DMS53 treated with DMSO at 0.1 percent for 48 hours (cell line): ENCODE results near the gene ANKRD53.
A peak's percentile ranks its signal among the peaks of the same experiment; 100 is the strongest.
"Not testable (repeated sequence)": the region's sequence is repeated elsewhere in the genome, so short reads cannot be mapped to it uniquely, and the experiment has no call there.

Experiments
- DNase-seq: peaks from one replicate; lab custom pipeline; 2025; ENCODE audit not compliant: unreplicated experiment; lab: John Stamatoyannopoulos, UW

ANKRD53 gene

DNA sequence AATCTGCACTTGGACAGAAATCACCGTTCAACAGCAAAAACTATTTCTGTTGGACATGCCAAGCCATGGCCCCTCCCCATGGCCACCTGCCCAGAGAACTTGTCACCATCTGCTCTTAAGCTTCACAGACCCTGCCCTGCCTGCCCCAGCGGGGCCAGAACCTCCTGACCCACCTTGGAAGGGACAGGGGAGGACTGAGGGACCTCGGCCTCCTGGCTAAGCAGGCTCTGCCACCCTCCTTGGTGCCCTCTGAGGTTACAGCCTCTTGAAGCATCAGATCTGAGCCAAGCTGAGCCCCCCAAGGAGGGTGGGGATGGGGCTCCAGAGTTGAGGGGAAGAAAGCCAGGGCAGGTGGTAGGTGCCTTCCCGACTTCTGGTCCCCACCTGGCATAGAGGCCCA is 9.7 kb downstream of the ANKRD53 start:
- DNase-seq = no peak

DNA sequence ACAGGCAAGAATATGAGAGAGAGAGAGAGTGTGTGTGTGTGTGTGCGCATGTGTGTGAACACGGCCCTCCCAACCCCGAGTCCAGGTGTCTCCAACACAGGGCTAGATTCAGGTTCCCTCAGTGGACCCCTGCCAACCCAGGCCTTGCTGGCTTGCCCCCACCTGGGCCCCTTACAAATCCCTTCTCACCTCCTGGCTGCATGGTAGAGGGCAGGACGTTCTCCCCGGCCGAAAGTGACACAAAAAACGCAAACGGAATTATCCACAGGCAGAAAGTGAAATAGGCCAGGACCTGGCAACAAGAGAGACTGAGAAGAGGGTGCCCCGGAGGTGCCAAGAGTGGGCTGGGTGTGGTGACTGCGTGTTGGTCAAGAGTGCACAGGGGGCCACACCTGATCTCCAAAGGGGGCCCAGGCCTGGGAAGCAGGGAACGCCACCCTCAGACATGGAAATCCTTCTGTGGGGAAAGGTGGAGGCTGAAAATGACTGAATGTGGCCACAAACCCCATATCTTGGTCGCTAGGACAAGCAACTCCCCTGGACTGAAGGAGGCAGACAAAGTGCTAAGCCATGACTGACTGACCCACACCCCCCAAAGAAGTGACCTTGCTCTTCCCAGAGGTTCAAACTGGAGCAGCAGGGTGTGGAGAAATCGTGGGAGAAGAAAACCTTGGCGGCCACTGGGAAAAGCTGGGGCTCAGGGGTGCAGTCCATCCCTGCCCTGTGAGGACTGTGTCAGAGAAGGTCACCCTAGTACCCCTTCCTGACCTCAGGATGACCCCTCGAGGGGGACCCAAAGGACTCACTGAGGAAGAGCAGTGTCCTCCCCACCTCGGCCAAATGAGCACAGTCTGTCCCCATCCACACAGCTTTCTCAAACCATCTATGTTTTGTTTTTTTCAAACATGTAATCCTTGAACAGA is 10.6 kb downstream of the ANKRD53 start:
- no peak for DNase-seq

GRCh38 chr2:70990216-70990615 is 11.8 kb downstream of the ANKRD53 start:
- DNase-seq = no peak

GRCh38 chr2:70991142-70991541 is 12.7 kb downstream of the ANKRD53 start:
- DNase-seq = no peak

DNA sequence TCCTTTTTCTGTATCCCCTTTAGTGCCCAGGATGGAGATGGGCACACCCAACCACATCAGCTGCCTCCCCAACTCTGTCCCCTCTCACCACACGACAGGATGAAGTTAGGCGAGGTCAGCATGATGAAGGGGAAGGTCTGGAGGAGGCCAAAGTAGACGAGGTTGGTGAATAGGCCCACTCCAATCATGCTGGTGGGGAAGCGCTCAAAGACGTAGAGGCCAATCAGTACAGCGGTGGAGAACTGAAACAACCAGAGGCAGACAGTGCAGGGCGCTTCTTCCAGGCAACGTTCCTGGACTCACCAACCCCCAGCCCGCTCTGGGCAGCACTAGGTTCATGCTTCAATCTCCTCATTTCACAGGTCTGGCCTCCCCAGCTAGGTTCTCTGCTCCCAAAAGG is 13.3 kb downstream of the ANKRD53 start:
- no peak for DNase-seq

DNA sequence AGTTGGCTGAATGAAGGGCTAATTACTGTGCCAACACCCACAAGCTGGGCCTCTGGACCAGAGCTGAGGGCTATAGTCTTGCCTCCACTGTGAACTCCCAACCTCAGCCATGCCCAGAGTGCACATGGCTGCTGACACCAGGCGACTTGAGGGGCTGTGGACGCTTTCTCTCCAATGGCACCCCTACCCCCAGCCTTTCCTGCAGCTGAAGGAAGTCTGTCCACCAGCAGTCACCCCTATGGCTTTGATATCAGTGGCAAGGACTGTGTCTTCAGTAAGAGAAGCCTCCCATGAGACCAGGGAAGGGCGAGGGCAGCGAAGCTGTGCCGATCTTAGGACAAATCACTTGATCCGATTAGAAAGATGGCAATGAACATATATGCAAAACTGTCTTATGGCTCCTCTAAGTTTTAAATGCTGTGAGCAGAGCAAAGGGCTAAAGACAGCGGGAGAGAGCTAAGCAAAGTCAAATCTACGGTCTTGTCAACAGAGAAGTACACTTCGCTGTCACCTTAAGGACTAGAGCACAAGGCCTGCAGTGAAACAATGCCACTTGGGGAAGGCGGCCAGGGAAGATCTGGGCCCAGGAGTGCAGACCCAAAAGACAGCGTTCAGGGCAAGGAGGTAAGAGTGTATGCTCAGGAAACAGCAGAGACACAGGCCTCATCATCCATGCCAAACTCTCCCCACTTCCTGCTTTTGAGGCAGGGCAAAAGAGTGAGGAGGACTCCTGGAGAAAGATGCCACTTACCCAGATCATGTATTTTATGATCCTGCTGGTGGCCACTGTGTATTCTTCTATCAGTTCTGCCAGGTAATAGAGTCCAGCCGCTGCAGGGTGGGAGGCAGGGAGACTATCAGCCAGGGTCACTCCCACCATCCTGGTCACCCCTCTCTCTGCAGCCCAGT is 14.8 kb downstream of the ANKRD53 start:
- DNase-seq = no peak

DNA sequence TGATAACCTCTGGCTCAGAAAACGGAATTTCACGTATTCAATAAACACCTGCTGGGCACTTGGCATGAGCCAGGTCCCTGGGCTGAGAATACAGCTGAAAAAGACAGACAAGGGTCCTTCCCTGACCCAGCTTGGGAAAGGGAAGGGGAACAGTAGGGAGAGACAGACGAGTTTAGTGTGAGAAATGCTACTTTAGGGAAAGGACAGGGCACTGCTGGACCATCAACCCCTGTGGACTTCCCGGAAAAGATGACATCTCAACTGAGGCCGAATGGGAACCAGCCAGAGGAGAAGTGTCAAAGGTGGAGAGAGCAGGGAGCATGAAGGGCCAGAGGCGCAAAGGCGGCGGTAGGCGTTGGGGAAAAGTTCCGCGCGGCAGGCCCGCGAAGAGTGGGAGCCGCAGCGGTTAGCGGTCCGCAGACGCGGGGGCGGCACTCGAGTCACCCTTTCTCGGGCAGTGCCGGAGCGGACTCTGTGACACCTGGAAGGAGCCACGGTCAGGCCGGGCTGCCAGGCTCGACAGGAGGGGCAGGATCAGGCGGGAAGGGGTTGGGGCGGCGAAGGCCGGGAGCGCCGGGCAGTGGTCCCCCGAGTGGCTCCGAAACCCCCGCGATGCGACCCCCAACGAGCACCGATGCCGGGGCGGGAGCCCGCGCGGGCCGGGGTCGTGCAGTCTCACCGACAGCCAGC is 15.7 kb downstream of the ANKRD53 start:
- no peak for DNase-seq

DNA sequence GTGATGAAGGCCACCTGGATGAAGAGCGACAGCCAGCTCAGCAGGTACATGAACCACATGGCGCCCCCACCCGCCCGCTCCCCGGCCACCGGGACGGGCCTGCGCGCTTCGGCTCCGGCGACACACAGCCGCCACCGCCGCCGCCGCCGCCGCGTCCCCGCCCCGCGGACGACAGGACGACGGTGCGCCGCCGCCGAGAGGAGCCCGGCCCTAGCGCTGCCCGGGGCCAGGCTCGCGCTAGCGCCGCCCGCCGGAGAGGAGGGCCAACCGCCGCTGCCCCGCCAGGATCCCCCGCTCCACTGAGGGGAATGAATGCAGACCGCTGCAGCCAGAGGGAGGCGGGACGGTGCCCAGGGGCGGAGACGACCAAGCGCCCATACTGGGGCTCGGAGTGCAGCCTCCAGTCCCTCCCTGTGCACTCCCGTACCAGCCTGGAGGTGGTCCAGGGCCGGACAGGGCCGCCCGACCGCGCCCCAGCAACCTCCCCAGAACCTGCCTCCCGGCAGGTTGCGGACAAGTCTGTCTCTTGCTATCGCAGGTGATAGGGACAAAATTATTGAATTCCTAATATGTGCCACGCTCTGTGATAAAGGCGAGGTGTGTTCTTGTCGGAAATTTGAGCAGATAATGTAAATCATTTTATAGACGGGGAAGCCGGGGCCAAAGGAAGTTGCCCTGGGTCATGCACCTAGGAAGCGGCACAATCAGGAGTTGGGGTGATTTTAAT is 16.4 kb downstream of the ANKRD53 start, which contains the start of gene TEX261:
TSS of gene TEX261 (minus strand) at position 175 of the 727 bp plus-strand sequence. CDS start at position 59, 116 bp downstream.
- DNase-seq = peak; percentile 92

DNA sequence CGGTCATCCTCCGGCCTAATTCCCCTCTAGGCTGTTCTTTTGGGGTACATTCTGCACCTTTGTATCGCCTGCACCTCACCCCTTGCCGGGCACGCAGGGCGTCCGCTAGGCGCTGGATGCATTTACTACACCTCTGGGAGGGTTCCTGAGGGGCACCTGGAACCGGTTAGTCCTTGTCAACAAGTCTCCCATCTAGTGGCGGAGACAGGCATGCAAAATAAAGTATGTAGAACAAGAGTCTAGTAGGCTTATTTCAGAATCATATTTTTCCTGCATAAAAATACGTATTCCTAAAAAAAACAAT is 16.9 kb downstream of the ANKRD53 start:
- DNase-seq = peak; percentile 53

GRCh38 chr2:70998885-70999284 is 20.5 kb downstream of the ANKRD53 start:
- not testable (repeated sequence) for DNase-seq

DNA sequence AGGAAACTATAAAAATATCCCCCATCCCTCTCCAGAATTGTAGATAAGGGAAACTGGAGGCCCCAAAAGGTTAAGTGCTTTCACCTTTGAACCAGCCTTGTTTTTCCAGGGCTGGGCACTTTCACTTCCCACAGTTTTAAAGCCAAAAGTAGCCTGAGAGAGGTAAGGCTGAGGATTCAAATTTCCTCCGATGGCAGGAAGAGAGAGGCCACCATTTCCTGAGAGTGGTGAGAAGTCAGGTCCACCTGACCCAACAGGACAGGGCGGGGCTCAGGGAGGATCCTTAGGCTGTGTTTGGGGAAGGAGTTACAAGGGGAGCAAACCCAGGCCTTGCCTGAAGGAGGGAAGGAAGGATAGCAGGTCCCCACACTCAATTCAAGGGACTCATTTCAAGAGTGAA is 20.9 kb downstream of the ANKRD53 start:
- no peak for DNase-seq

DNA sequence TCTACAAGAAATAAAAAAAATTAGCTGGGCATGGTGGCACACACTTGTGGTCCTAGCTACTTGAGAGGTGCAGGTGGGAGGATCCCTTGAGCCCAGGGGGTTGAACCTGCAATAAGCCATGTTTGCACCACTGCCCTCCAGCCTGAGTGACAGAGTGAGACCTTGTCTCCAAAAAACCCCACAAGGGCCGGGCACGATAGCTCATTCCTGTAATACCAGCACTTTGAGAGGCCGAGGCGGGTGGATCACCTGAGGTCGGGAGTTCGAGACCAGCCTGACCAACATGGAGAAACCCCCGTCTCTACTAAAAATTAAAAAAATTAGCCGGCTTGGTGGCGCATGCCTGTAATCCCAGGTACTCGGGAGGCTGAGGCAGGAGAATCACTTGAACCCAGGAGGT is 21.5 kb downstream of the ANKRD53 start:
- DNase-seq = not testable (repeated sequence)

- peak; percentile 48 for DNase-seq
Observed at GRCh38 chr2:71000780-71001591, 22.6 kb downstream of the ANKRD53 start.

DNA sequence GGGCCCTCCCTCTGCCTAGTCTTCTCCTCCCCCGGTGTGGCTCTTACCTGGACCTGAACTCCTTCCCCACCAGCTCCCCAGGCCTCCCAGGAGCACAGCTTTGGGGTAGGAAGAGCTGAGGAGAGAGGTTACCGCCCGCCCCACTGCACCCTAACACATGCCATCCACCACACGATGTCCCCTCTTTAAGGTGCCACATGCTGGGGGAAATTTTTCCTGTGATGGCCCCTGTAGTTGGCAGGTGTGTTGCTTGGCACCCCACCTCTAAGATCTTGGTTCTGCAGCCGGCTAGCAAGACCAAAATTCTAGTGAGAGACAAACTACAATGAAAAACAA is 23.1 kb downstream of the ANKRD53 start:
- no peak for DNase-seq

- DNase-seq = no peak
Observed at GRCh38 chr2:71001981-71002570, 23.6 kb downstream of the ANKRD53 start.

DNA sequence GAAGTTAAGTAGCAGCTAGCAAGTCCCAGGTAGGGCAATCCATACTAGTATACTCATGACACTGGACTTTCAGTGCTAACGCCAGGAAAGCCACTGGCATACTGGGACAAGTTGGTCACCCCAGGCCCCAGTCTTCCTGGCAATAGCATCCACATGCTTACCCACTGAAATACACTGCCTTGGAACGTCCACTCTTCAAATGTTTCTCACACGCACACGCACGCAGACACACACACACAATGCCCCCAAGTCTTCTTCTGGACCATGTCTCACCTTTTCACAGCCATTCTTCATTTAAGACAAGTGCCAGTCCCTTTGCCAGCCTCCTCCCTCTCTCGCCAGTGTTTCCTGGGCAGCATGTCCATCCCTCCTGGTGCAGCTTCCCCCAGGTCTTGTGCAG is 25.0 kb downstream of the ANKRD53 start:
- no peak for DNase-seq

DNA sequence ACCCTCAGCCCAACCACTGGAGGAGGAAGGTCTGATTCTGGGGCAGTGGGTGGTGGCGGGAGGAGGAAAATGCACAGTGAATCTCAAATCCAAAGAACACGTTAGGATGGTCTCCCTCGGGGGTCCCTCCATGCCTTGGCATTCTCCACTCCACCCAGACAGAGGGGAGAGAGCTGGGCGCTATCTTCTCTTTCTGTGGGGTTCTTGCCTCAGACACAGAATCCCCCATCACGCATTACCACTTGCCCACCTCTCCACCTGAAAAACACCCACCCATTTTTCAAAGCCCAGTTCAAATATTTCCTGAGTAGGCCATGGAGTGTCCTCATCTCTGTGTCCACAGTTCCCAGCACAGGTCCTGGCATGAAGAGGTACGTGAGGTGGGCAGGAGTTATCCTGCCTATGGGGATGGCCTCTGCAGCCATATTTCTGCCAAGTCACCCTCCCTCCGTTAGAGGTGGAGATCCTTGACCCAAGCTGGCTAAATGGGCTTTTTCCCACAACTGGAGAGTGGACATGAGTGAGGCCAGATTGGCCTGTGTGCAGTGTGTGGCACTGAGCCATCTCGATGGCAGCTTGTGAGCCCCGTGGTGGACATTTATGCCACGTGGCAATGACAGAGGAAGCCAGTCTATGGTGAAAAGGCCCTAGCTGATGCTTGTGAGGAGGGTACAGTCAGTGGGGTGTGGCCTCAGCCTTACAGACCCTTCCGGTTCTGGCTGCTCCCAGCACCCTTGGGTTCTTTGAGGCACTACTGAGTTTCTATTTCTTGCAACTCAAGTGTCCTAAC is 25.7 kb downstream of the ANKRD53 start:
- no peak for DNase-seq

DNA sequence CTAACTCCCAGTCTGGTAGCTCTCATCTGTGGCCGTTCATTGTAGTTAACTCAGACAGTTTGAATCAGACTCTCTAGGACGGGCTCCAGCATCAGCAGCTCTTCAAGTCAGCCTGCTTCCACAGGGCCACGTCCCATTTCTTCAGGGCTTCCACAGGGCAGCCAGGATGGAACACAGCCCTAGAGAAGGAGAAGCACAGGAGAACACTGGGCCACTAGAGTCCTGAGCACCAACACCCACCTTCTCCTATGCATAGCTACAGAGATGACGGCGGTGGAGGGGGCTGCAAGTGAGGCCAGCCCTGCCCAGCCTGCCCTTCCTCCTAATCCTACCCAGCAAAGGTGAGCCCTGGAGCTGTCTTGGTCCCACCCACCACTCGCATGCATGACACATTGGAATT is 26.4 kb downstream of the ANKRD53 start:
- DNase-seq = no peak
